Suprapubic skin (tissue), 3 donors: ENCODE data around the gene F2RL1.

Experiments used
- EP300 ChIP-seq: sonication (generic); formaldehyde crosslinking; IDR thresholded peaks from one replicate; pipeline ENCODE4 v1.6.1; 2017; ENCODE audit warnings: antibody characterized with exemption
- POLR2A ChIP-seq, 2 donors: fragments of 450-650 bp; IDR thresholded peaks; one replicate each; pipeline ENCODE4 v1.6.1; 2017; ENCODE audit warnings: antibody characterized with exemption in 2 of 2, mild to moderate bottlenecking in 2 of 2, moderate library complexity in 2 of 2
- TF ChIP-seq, protein P1 (sequence below), 2 donors: fragments of 200-600 bp in 1 of 2; fragments of 450-650 bp in 1 of 2; sonication (generic) in 1 of 2; IDR thresholded peaks; one replicate each; pipeline ENCODE4 v1.5.1; 2016 to 2019; ENCODE audit warnings: antibody characterized with exemption in 2 of 2, mild to moderate bottlenecking in 1 of 2, moderate library complexity in 1 of 2

DNA sequence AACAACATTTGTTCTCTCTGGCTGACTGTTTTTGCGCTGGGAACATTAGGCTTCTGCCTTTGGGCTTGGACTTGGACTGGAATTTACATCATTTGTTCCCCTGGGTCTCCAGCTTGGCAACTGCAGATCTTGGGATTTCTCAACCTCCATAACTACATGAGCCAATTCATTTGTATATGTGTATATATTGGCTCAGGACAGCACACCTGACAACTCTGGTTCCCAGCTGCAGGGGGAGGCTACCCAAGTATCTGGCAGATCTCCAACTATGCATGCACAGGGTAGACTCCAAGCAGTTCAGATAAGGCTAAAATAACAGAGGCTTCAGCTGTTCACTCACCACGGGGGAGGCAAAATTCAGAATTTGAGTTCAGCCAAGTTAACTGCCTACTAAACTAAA, 31.6 kb upstream of the F2RL1 start:
- TF ChIP-seq, protein P1, sequence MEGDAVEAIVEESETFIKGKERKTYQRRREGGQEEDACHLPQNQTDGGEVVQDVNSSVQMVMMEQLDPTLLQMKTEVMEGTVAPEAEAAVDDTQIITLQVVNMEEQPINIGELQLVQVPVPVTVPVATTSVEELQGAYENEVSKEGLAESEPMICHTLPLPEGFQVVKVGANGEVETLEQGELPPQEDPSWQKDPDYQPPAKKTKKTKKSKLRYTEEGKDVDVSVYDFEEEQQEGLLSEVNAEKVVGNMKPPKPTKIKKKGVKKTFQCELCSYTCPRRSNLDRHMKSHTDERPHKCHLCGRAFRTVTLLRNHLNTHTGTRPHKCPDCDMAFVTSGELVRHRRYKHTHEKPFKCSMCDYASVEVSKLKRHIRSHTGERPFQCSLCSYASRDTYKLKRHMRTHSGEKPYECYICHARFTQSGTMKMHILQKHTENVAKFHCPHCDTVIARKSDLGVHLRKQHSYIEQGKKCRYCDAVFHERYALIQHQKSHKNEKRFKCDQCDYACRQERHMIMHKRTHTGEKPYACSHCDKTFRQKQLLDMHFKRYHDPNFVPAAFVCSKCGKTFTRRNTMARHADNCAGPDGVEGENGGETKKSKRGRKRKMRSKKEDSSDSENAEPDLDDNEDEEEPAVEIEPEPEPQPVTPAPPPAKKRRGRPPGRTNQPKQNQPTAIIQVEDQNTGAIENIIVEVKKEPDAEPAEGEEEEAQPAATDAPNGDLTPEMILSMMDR (IDR thresholded peaks at IDR 0.05), result no peak
- TF ChIP-seq POLR2A (IDR thresholded peaks at IDR 0.05) (no peak), EP300 (no peak)
